Endothelial cell (in vitro differentiated cells): ENCODE data around the gene NELL1. TPM values are rescaled to one million over a fixed set of nuclear protein-coding genes. Genes with fewer than 3 reads are reported as not detected.
A peak's percentile ranks its signal among the peaks of the same experiment; 100 is the strongest.

ENCODE experiments used
- DNase-seq: peaks from one replicate; pipeline ENCODE4 v3.0.0; 2021; ENCODE audit warnings: low spot score
- H3K27ac Mint-ChIP-seq: one replicate; pipeline ENCODE4 v1.8.0; 2021; ENCODE audit warnings: mixed read lengths, inconsistent platforms; ENCODE audit not compliant: unreplicated experiment
- H3K27me3 Mint-ChIP-seq: one replicate; pipeline ENCODE4 v1.8.0; 2021; ENCODE audit warnings: mild to moderate bottlenecking, moderate library complexity, mixed read lengths, inconsistent platforms; ENCODE audit not compliant: unreplicated experiment
- H3K36me3 Mint-ChIP-seq: one replicate; pipeline ENCODE4 v1.8.0; 2021; ENCODE audit warnings: mild to moderate bottlenecking, low read depth, mixed read lengths, inconsistent platforms; ENCODE audit not compliant: unreplicated experiment
- H3K4me1 Mint-ChIP-seq: one replicate; pipeline ENCODE4 v1.8.0; 2021; ENCODE audit warnings: mild to moderate bottlenecking, mixed read lengths, inconsistent platforms; ENCODE audit not compliant: unreplicated experiment
- H3K4me3 Mint-ChIP-seq: one replicate; pipeline ENCODE4 v1.8.0; 2021; ENCODE audit warnings: mild to moderate bottlenecking, mixed read lengths, inconsistent platforms; ENCODE audit not compliant: unreplicated experiment
- H3K9me3 Mint-ChIP-seq: one replicate; pipeline ENCODE4 v1.8.0; 2021; ENCODE audit warnings: mixed read lengths, inconsistent platforms; ENCODE audit not compliant: unreplicated experiment
- CTCF ChIP-seq: fragments of 200-600 bp; sonication (generic); IDR thresholded peaks from one replicate; pipeline ENCODE4 v1.5.0; 2021; ENCODE audit warnings: antibody characterized with exemption; ENCODE audit not compliant: unreplicated experiment
- total RNA-seq: library from RNA; stranded (reverse); fragmentation: NEBNext Ultra II Directional; extraction: Animal tissue kit (Norgen Biotek cat#: 25700); gene quantifications from one replicate; pipeline ENCODE4 v1.2.1, GENCODE V29; 2021; ENCODE audit not compliant: unreplicated experiment

NELL1 gene
- total RNA-seq, 1 donor from 2014 or later = 0.26 TPM

- DNase-seq = peak; percentile 24
- H3K4me1 Mint-ChIP-seq = no peaks in the 10 kb centered on the region
Observed at GRCh38 chr11:21142007-21142406, 472.6 kb downstream of the NELL1 start.

GRCh38 chr11:21144531-21144930, 475.1 kb downstream of the NELL1 start:
- no peak overlapping the region for H3K4me3 Mint-ChIP-seq
- no peak for TF ChIP-seq CTCF
- no peaks in the 10 kb centered on the region for H3K4me1 Mint-ChIP-seq
- H3K9me3 Mint-ChIP-seq = no peaks in the 10 kb centered on the region
- no peak for DNase-seq
- H3K27ac Mint-ChIP-seq = no peak overlapping the region
- H3K27me3 Mint-ChIP-seq = no peaks in the 10 kb centered on the region
- no peaks in the 10 kb centered on the region for H3K36me3 Mint-ChIP-seq

More at GRCh38 chr11:21142007-21142406, 472.6 kb downstream of the NELL1 start:
- Mint-ChIP-seq H3K27ac (no peak overlapping the region), H3K36me3 (no peaks in the 10 kb centered on the region), H3K27me3 (no peaks in the 10 kb centered on the region), H3K9me3 (no peaks in the 10 kb centered on the region), H3K4me3 (no peak overlapping the region)
- peak; percentile 41 for TF ChIP-seq CTCF

GRCh38 chr11:21148376-21148775, 479.0 kb downstream of the NELL1 start:
- no peak for DNase-seq
- no peak for TF ChIP-seq CTCF
- Mint-ChIP-seq H3K36me3 (no peaks in the 10 kb centered on the region), H3K9me3 (no peaks in the 10 kb centered on the region), H3K4me3 (no peak overlapping the region), H3K27ac (no peak overlapping the region), H3K27me3 (peaks cover 2% of the 10 kb centered on the region), H3K4me1 (no peaks in the 10 kb centered on the region)

- no peaks in the 10 kb centered on the region for H3K4me1 Mint-ChIP-seq
- H3K27ac Mint-ChIP-seq = no peak overlapping the region
- no peak for TF ChIP-seq CTCF
- H3K4me3 Mint-ChIP-seq = no peak overlapping the region
- no peaks in the 10 kb centered on the region for H3K36me3 Mint-ChIP-seq
- no peaks in the 10 kb centered on the region for H3K27me3 Mint-ChIP-seq
- DNase-seq = no peak
- H3K9me3 Mint-ChIP-seq = no peaks in the 10 kb centered on the region
Observed at GRCh38 chr11:21160140-21160539, 490.8 kb downstream of the NELL1 start.

GRCh38 chr11:21169639-21170038, 500.3 kb downstream of the NELL1 start:
- H3K4me1 Mint-ChIP-seq = no peaks in the 10 kb centered on the region
- no peak for DNase-seq
- H3K4me3 Mint-ChIP-seq = no peak overlapping the region
- H3K27ac Mint-ChIP-seq = no peak overlapping the region
- TF ChIP-seq CTCF = peak; percentile 2
- H3K9me3 Mint-ChIP-seq = no peaks in the 10 kb centered on the region
- peaks cover 2% of the 10 kb centered on the region for H3K27me3 Mint-ChIP-seq
- no peaks in the 10 kb centered on the region for H3K36me3 Mint-ChIP-seq
